Endothelial cell of hepatic sinusoid (primary cell): ENCODE results near the gene NHERF2.

Experiments
- in situ Hi-C: cut with HindIII; loops from 2 replicates; pipeline ENCODE4 v1.10.0; 2017; ENCODE audit warnings: low sequenced_read_pairs

NHERF2 gene

DNA sequence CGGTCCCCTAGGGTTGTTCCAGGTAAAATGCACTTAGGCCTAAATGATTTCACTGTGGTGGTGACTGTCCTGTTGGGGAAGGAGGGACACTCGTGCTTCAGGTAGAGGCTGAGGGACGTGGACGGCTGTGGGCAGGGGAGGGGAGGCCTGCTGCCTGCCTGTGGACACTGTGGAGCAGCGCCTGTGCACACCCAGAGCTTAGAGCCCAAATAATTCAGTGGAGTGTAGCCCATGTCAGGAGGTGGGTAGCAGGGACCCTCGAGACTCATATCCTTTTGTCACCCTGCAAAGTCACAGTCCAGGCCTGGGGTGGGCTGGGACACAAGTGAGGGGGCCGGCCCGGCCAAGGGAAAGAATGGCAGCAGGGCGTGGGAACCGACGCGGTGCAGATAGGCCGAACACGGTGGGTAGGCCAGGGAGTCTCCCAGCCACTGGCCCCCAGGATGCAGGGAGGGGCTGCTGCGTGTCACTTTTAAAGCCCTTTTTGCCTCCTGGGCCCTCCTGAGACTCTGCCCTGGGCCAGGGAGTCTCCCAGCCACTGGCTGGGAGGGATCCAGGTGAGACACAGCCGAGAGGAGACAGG is 733 bp upstream of the NHERF2 start:
- in situ Hi-C loops = no loop called here

DNA sequence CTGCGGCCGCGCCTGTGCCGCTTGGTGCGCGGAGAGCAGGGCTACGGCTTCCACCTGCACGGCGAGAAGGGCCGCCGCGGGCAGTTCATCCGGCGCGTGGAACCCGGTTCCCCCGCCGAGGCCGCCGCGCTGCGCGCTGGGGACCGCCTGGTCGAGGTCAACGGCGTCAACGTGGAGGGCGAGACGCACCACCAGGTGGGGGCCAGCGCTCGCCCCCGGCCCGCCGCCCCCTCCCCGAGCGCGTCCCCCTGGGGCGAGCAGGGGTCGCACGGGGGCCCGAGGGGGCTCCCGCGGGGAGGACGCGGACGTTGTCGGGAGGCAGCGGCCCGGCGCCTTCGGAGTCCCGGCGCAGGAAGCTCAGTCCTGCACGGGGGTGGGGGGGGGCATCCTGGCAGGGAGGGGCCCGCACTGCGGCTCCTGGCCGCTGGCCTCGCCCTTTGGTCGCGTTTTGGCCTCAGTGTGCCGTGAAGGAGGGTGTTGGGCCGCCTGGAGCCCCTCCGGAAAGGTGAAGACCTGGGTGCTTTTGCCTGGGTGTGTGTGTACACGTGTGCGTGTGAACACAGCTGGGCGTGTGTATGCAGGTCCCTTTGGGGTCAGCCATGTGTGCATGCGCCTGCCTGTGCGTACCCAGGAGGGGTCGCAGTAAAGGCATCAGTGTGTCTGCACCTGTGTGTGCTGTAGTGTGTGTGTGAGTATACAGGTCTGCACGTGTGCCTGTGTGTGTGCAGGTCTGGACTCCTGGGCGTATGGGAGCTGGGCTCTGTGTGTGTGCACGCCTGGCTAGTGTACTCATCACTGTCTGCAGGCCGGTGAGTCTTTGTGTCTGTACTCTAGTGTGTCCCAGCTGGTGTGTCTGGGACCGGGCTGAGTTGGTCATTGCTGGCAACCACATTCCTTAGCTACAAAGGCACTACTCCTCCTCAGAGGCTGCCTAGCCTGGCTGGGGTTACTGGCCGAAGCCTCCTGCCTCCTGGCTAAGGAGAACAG is 615 bp downstream of the NHERF2 start:
- in situ Hi-C loops = no loop called here

DNA sequence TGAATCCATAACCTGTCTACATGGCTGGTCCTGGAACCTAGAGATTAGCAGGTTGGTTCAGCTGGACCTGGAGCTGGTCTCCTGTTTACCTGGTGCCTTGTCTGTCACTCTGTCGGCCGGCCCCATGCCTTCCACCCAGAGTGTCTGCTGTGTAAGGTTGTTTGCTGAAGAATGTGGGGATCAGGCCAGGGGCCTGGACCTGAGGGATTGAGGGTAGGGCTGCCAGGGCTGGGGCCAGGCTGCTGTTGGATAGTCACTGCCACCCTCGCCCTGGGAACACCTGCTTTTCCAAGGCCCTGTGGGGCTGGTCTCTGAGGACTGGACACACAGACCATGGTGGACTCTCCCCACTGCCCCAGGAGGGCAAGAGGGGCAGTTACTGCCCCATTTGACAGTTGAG is 1.4 kb downstream of the NHERF2 start:
- in situ Hi-C loops = no loop called here

DNA sequence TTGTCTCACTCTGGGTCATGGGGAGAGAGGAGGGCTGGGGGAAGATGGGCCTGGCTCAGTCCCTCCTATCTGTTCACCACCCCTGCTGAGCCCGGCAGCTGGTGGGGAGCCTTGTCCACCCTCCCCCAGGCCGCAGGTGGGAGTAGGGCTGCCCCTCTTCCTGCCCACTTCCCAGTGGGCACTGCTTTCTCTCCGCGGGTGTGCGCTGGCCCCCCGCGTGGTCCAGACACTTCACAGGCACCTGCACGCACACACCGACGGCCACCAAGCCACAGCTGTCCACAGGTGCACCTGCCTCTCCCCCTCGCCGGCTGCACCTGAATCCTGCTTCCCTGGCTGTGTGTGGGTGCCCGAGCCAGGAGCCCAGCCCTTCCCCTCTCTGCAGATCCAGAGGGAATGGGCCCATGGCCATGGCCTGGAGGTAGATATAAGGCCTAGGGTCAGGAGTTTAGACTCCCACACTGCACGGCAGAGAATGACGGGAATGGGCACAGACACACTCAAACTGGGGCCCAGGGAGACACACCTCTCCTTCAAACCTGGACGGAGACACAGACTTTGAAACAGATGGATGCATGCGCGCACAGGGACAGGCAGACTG is 2.0 kb downstream of the NHERF2 start:
- in situ Hi-C loops = no loop called here

DNA sequence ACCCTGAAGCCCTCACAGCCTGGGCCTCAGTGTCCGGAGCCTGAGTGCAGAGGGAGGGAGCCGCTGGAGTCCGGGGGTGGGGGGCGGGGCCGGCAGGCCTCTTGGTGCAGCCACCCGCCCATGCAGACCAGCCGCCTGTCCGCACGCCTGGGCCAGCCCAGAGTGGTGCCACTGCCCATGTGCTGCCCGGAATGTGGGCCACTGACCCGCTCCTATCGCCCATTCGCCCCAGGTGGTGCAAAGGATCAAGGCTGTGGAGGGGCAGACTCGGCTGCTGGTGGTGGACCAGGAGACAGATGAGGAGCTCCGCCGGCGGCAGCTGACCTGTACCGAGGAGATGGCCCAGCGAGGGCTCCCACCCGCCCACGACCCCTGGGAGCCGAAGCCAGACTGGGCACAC is 2.6 kb downstream of the NHERF2 start:
- in situ Hi-C loops = no loop called here

DNA sequence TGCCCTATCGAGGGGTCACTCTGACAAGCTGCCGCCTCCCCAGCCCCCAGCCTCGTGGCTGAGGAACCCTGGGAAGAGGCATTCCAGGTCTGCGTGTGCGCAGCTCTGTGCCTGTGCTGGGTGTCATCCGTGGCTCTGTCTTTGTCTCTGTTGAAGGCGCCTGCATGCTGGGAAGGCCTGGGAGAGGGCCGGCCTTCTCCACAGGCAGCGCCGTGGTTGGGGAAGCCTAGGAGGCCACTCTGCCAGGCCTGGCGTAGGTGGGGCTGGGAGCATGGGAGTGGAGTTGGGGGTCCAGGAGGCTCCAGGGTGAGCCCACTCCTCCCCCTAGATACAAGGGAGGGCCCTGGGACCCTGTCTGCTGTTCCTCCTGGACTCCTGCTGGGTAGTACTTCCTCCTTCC is 3.3 kb downstream of the NHERF2 start:
- in situ Hi-C loops = loop anchor here (10.0 kb wide), 1 partner anchor 475 kb away; no protein-coding TSS in a partner anchor

DNA sequence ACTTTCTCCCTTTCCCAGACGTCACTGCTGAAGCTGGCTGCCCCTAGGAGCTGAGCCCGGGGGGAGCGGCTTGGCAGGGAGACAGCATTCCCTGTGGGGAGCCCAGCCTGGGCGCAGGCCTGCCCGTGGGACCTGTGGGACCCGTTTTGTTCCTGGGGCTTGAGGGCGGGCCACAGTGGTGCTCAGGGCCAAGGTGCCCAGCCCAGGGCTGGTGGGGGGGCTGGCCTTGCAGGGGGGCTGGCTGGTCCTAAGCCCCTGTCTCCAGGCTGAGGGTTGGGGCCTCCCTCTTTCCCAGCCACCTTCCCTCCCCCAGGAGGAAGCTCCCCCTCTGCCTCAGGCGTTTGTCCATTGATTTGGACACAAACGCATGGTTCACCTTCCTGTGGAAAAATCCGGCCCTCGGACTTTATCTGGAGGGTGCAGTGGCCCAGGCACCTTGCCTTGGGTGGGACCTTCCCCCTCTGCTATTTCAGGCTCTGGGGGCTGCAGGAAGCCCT is 4.4 kb downstream of the NHERF2 start:
- in situ Hi-C loops = loop anchor here (10.0 kb wide), 1 partner anchor 474 kb away; no protein-coding TSS in a partner anchor

DNA sequence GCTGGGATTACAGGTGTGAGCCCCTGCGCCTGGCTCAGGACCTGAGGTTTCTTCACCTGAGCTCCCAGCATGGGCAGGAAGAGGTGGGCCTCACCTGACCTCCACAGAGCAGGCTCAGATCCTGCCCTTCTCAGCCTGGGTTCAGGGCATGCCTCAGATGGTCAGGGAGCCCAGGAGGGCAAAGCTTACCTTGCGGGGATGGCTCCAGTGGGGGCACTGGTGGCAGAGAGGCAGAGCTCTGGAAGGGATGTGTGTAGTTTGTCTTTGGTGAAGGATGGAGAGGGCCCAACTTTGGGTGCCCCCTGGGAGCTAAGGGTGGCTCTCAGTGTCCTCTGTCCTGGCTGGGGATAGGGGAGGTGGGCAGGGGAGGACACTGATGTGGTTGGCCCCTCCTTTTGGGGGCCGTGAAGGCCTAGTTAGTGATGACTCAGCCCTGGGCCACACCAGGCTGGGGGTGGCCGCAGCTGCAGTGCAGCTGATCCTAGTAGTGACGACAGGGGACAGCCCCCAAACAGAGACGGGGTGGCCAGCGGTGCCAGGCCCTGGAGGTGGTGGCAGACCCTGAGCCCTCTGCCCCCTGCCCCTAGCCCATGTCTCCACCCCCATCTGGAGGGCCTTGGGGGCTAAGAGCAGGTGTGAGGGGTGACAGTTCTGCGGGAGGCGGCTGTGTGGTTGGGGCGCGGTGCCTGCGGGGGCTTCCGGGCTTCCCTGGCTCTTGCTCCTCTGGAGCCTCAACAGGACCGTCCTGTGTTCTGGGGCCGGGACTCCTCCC is 5.8 kb downstream of the NHERF2 start:
- in situ Hi-C loops = loop anchor here (10.0 kb wide), 1 partner anchor 472 kb away; no protein-coding TSS in a partner anchor

DNA sequence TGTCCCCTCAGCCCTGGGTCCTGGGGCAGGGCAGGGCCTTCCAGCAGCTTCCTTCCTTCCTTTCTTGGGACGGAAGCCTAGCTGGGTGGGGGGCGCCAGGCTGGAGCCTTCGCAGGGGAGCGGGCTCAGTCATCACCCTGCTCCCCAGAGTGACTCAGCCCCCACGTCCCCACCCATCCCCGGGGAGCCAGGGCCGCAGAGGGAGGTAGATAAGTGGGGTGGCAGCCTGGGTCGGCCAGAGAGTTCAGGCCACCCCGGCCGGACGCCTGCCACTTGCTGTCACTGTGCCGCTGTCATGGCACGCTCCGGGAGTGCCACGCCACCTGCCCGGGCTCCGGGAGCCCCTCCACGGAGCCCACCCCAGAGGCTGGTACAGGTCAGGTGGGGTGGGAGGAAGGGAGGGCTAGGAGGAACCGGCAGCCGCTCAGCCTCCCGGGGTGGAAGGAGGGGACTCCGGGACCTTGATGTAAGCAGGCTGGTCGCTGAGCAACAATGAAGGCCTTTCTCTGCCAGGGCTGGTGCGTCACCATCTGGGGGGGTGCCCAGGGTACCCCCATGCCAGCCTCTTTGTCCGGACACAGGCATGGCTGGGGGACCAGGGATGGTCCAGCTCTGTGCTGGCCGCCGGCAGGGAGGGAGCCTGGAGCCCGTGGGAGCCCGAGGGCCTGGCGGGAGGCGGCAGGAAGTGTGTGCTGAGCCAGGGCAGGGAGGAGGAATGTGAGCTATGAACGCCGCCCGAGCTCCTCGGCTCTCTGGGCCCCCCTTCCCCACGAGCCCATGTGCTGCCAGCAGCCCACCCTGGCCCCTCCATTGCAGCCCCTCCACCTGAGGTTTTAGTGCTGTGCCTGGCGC is 6.6 kb downstream of the NHERF2 start:
- in situ Hi-C loops = loop anchor here (10.0 kb wide), 1 partner anchor 472 kb away; no protein-coding TSS in a partner anchor

DNA sequence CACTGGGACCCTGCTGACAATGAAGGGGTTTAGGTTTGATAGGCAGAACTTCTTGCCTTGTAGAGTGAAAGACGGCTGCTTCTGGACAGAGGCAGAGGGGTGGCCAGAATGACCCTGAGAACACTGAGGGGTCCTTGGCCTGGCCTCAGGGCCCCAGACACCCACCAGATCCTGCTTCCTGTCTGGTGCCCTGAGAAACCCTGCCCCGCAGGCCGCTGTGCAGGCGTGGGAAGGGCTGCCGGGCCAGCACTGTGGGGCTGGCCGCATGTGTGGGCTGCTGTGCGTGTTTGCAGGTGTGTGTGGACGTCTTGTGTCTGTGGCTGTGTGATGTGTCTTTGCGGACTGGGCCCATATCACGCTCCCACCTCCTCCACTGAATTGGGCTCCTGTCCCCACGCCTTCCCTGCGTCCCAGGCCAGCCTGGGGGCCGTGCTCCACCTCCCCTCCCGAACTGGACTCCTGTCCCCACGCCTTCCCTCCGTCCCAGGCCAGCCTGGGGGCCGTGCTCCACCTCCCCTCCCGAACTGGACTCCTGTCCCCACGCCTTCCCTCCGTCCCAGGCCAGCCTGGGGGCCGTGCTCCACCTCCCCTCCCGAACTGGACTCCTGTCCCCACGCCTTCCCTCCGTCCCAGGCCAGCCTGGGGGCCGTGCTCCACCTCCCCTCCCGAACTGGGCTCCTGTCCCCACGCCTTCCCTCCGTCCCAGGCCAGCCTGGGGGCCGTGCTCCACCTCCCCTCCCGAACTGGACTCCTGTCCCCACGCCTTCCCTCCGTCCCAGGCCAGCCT is 7.4 kb downstream of the NHERF2 start:
- in situ Hi-C loops = loop anchor here (10.0 kb wide), 1 partner anchor 471 kb away; no protein-coding TSS in a partner anchor

DNA sequence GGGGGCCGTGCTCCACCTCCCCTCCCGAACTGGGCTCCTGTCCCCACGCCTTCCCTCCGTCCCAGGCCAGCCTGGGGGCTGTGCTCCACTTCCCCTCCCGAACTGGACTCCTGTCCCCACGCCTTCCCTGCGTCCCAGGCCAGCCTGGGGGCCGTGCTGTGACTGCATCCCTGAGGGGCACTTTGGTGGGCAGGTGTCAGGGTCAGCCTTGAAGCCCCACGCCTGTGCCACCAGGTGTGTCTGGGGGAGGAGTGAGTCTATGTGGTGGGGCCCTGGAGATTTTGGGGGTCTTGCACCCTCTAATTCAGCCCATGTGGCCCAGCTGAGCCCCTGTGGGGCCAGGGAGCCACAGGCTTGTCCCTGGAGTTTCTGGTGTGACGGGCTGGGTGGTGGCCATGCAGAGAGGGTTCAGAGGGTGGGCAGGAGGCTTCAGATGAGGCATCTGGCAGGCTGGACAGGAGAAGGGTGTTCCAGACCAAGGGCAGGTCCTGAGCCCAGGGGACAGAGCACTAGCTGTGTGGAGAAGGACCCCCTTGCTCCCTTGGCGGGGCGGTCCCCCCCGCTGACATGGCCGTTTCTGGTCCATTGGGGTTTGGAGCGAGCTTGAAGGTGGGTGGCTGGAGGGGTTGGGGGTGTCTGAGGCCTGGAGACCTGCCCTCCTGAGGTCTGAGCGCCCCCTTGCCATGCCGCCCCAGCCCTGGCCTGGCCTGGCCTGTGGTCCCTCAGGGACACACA is 8.2 kb downstream of the NHERF2 start:
- in situ Hi-C loops = loop anchor here (5.0 to 10.0 kb wide), 4 partner anchors 42 to 470 kb away; partner anchors contain the start of gene RNF151

DNA sequence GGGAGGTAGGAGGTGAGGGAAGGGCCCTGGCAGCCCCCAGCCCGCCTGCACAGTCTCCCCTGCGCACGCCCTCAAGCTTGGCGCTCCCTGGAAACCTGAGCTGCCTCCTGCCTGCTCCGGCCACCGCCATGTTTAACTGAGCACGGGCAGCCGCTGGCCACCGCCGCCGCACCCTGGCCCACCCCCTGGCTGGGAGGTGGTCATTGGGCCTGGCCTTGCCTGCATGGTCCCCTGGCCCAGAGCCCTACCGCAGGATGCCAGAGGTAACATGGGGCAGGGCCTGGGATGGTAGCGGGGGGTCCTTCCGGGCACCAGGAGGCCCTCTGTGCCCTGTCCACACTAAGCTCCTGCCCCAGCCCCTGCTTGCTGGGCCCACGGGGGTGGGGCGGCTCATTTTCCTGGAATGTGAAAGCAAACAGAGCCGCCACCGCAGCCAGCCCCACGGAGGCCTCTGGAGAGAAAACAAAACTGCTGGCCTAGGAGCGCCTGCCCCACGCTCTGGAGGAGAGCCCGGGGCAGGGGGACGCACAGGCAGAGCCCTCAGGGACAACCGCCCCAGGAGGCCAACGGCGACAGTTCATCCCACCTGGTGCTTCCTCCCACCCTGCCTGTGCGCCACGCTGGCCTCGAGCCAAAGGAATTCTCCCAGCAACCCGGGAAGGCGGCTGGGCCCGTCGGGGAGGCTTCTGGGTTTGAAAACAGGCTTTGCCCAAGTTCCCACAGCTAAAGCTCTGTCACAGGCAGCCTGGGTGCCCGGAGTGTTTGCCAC is 8.9 kb downstream of the NHERF2 start:
- in situ Hi-C loops = loop anchor here (5.0 to 10.0 kb wide), 4 partner anchors 42 to 469 kb away; partner anchors contain the start of gene RNF151

DNA sequence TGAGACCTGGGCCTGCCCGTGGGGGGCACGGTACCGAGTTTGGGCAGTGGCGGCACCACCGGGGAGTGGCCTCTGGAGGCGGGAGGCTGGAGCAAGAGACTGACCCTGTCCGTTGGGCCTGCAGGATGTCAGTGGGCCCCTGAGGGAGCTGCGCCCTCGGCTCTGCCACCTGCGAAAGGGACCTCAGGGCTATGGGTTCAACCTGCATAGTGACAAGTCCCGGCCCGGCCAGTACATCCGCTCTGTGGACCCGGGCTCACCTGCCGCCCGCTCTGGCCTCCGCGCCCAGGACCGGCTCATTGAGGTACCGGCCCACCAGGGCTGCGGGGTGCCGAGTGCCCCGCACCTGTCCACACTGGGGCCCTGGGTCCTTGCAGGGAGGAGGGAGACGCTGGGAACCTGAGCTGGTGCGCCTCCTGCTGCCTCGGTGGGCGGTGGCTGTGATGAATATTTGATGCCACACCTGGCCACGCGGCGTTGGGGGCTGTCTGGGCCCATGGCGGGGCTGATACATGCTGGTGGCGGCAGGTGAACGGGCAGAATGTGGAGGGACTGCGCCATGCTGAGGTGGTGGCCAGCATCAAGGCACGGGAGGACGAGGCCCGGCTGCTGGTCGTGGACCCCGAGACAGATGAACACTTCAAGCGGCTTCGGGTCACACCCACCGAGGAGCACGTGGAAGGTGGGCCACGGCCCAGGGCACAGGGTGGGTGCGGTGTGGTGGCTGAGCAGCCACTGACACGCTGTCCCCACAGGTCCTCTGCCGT is 9.7 kb downstream of the NHERF2 start:
- in situ Hi-C loops = loop anchor here (5.0 to 10.0 kb wide), 4 partner anchors 41 to 468 kb away; partner anchors contain the start of gene RNF151

DNA sequence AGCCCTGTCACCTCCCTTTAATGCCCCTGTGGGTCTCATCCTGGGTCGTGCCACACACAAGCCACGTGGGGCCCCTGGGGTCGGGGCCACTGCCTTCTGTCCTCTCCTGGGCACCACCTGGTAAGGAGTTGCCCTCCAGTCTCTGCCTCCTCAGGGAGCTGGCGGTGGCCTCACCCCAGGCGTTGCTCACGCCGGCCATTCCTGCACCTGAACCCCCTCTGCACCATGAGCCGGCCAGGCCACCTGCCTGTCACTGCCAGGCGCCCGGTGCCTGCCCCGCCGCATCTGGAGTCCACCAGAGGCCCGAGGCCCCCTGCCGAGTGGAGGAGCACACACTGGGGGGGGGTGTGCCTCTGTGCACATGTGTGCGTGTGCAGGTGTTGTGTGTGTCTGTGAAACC is 10.4 kb downstream of the NHERF2 start:
- in situ Hi-C loops = loop anchor here (5.0 to 10.0 kb wide), 4 partner anchors 40 to 468 kb away; partner anchors contain the start of gene RNF151

DNA sequence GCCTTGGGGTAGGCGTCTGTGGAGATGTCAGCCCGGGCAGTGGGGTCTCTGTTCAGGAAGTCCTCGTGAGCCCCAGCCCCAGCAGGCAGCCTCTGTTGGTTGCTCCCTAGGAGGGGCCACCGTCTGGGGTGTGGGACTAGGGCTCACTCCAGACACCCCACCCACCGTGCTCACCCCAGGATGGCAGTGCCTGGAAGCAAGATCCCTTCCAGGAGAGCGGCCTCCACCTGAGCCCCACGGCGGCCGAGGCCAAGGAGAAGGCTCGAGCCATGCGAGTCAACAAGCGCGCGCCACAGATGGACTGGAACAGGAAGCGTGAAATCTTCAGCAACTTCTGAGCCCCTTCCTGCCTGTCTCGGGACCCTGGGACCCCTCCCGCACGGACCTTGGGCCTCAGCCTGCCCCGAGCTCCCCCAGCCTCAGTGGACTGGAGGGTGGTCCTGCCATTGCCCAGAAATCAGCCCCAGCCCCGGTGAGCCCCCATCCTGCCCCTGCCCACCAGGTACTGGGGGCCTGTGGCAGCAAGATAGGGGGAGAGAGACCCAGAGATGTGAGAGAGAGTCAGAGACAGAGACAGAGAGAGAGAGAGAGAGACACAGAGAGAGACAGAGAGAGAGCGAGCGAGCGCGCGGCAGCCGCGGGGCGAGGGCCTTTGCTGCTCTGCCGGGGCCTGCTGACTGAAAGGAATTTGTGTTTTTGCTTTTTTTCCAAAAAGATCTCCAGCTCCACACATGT is 11.1 kb downstream of the NHERF2 start:
- in situ Hi-C loops = loop anchor here (5.0 to 10.0 kb wide), 4 partner anchors 39 to 467 kb away; partner anchors contain the start of gene RNF151
